A673 (cell line): Measurements from ENCODE around the gene UNC79.

Experiments
- CTCF ChIP-seq: fragments of 300-800, 200-600 bp; sonication (generic); conservative IDR thresholded peaks from 2 replicates; pipeline ENCODE4 v1.5.1; 2017; ENCODE audit warnings: low read depth, mild to moderate bottlenecking, antibody characterized with exemption, low read length, moderate library complexity, mixed read lengths
- EZH2 ChIP-seq: fragments of 200-600 bp; sonication (generic); IDR thresholded peaks from 2 replicates; pipeline ENCODE4 v1.6.1; 2017; ENCODE audit warnings: borderline replicate concordance, low read depth, mild to moderate bottlenecking, mixed read lengths, antibody characterized with exemption, low read length; ENCODE audit not compliant: poor library complexity, severe bottlenecking

- TF ChIP-seq EZH2 (no peak), CTCF (no peak)
These were observed 79.3 kb downstream of the UNC79 start for GRCh38 chr14:93510056-93510455.
